M059J (cell line): ENCODE data around the gene GRAMD4. TPM values are rescaled to one million over a fixed set of nuclear protein-coding genes. Genes with fewer than 3 reads are reported as not detected.

Source experiments
- DNase-seq: peaks from one replicate; pipeline ENCODE4 v3.0.0-alpha.2; 2012; ENCODE audit warnings: low read depth
- total RNA-seq: library from RNA; depleted of rRNA; stranded (reverse); fragments of >200 nt; shearing (Covaris generic); gene quantifications from 2 replicates; pipeline ENCODE4 v1.2.3, GENCODE V29; 2014

GRAMD4 gene
- total RNA-seq, 1 experiment from 2014 or later = 7.9 TPM

DNA sequence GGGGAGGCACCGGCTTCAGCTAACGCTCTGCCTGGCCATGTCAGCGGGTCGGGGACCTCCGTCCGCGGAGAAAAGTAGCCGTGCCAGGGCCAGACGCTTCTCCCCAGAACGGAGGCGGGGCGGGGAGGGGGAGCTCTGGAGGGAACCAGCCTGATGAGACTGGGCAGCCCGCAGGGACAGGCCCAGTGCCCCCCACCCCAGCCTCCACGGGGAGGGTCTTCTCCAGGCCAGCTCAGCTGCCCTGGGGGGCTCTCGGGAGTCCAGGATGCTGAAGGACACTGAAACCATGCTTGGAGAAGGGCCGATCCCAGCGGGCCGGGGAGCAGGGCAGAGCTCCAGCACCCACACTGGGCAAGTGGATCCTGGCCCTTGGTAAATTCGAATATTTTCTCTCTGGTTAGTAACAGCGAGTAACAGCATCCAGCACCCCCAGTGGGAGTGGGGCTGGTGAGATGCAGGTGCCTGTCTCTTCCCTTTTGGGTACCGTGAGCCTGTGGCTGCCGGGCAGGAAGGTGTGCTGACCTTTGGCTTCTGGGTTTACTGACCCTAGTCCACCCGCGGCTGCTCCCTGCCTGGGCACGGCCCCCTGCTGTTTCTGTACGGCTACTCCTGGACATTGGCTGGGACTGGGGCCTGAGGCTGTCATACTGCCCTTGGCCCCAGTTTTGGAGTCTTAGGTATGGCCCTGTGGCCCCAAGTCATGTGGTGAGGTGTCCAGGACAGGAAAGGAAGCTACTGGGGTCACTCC, 35.8 kb downstream of the GRAMD4 start:
- DNase-seq = no peak

DNA sequence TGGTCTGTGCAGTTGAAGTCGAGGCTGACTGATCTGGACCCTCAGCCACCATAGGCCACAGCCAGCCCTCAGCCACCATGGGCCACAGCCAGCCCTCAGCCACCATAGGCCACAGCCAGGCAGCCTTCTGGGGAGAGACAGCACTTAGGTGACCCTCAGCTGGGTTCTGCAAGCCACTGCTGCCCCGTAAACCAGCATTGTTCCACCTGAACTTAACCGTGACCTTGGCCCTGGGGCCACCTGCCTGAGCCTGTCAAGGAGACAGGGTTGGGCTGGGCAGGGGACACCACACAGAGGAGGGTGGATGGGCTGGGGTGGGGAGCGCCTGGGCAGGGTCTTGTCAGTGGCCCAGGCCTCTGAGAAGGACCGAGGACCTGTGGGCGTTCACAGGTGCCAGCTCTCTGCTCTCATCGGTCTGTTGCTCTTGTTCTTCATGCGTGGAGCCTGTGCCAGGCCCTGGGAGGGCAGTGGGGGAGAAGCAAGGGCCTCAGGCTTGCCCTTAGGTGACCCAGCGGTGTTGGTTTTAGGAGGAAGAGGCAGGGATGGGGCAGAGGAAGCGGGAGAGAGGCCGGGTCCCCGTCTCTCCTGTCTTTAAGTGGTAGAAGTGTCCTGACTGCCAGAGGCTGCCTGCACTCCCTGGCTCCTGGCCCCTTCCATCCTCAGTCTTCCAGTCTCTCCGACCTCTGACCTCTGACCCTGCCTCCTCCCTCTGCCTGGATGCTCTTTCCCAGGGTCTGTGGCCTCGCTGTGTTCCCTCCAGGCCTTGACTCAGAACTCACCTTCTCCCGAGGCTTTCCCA, 36.9 kb downstream of the GRAMD4 start:
- DNase-seq = no peak

DNA sequence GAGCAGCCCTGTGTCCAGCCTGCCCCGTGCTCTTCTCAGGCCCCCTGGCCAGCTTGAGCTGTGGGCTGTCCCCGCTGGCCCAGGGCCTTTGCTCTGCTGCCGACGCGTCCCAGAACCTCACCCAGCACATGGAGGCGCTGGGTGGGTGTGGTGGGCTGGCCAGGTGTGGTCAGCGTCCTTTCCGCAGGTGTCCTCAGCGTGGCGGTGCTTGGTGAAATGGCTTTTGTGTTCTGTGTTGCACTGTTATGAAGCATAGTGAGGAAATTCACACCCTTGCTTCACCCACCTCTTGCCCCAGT, 37.4 kb downstream of the GRAMD4 start:
- no peak for DNase-seq

DNA sequence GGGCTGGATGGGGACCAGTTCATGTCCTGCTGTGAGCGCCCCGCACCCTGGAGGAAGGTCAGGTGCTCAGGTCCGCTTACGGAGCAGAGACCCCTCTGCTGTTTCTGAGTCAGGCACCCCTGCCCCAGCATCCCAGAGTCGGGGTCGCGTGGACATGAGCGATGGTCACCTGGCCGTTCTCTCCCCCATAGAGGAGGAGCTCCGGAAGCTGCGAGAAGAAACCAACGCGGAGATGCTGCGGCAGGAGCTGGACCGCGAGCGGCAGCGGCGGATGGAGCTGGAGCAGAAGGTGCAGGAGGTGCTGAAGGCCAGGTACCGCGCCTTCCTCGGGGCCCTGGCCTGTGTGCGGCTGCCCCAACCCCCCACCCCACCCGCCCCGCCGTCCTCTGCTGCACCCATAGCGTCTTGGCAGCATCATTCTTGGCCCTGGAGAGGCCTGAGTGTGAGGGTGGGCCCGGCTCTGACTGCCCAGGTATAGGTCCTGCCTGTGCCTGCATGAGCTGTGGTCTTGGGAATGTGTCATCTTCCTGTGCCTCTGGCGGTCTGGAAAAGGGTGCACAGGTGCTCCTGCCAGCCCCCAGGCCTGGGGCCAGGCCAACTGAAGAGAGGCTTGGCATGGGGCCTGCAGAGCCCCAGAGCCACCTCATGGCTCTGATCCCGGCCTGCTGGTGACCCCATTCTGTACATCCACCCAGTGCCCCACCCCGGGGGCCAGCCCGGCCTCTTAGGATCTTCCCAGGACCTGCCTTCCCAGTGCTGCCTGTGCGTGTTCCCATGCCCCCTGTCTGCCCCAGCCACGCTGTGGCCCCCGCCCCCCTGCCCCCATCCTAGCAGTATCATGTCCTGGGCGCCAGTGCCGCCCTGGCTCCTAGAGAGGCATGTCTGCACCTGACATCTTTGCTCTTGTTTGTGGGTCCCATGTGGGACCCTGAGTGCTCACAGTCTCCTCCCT, 38.1 kb downstream of the GRAMD4 start:
- no peak for DNase-seq

DNA sequence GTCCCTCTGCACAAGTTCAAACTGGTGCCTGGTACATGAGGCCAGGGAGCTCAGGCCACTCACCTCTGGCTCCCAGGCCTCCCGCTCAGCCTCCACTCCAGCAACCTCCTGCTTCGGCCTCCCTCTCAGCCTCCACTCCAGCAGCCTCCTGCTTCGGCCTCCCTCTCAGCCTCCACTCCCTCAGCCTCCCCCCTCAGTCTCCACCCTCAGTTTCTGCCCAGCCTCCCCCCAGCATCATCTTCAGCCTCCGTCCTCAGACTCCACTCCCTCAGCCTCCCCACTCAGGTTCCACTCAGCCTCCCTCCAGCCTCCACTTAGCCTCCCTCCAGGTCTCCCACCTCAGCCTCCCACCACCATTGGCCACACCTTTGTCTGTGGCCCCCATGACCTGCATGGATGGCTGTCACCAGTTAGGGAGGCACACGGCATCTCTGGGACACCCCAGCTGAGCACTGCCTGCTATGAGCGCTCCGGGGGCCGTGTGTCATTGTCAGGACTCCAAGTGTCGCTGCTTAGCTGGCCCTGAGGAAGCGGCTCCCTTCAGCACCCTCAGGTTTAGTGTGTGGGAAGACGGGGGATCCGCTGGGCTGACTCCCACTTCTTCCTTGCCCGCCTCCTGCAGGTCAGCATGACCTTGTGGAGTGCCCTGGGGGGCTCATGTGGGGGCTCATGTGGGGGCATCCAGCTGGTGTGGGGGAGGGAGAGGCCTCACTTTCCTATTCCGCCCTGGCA, 39.0 kb downstream of the GRAMD4 start:
- DNase-seq = no peak

- no peak for DNase-seq
Observed at GRCh38 chr22:46659791-46660186, 39.6 kb downstream of the GRAMD4 start.

DNA sequence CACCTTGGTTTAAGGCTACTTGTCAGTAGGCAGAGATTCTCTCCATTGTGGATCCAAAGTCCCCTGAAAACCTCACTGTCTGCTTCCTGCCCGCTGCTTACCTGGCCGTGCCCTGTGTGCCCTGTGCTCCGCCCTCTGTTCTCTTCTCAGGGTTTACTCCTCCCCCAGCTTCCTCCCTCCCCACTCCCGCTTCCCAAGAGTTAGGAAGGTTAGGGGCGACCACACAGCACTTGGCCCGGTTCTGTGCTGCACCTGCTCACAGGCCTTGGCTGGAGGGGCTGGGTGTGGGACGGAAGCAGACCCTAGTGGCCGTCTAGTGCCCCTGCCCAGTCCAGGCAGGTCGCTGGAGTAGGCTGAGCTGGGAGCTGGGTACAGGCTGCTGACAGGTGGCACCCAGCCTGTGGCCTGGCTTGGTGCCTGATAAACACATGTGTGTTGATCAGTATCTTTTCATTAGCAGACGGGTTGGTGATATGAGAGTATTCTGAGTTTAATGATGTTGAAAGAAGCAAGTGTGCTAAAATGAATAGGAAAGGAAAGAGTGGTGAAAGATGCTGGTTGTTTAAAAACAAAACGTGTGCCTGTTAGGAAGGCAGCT, 40.5 kb downstream of the GRAMD4 start:
- no peak for DNase-seq

GRCh38 chr22:46661221-46661851, 41.1 kb downstream of the GRAMD4 start:
- DNase-seq = peak; percentile 61

DNA sequence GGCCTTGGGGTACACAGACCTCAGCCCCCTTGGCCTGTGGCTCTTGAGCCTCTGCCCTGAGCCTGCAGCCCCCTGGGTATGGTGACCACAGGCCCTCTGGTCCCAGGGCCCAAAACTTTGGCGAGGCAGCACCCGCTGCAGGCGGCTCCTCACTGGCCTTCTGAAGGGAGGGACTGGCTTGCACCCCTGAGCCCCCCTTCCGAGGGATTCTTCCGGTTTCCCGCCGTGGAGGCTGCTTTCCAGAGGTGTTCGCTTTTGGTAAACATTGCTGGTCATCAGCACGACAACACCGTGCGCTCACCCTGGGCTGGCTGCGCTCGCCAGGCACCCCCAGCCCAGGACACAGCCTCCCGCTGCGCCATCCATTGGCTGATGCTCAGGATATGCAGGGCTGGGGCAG, 42.0 kb downstream of the GRAMD4 start:
- no peak for DNase-seq

GRCh38 chr22:46663001-46663400, 42.8 kb downstream of the GRAMD4 start:
- no peak for DNase-seq

GRCh38 chr22:46663436-46664100, 43.4 kb downstream of the GRAMD4 start:
- no peak for DNase-seq

DNA sequence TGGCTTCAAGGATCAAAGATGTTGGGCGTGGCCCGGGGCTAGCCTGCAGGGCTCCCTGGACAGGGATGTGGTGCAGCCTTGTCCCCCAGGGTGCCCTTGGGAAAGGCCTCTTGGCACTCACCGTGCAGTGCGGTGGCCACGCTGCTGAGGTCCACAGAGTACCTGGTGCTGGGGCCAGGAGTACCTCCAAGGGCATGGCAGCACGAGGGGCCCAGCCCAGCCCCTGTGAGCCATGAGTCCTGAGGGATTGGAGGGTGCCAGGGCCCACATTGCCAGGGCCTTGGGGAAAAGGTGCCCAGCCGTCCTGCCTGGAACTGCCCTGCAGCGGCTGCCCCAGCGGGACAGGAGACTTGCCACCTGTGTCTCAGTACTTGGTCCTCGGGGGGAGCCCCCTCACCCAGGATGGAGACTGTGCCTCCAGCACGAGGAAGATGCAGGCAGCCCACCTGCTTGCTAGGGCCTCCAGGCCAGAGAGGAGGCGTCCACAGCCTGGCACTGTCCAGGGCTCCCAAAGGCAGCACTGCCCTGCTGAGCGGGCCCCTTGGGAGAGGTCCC, 44.2 kb downstream of the GRAMD4 start:
- DNase-seq = no peak

GRCh38 chr22:46665151-46665695, 45.0 kb downstream of the GRAMD4 start:
- no peak for DNase-seq

DNA sequence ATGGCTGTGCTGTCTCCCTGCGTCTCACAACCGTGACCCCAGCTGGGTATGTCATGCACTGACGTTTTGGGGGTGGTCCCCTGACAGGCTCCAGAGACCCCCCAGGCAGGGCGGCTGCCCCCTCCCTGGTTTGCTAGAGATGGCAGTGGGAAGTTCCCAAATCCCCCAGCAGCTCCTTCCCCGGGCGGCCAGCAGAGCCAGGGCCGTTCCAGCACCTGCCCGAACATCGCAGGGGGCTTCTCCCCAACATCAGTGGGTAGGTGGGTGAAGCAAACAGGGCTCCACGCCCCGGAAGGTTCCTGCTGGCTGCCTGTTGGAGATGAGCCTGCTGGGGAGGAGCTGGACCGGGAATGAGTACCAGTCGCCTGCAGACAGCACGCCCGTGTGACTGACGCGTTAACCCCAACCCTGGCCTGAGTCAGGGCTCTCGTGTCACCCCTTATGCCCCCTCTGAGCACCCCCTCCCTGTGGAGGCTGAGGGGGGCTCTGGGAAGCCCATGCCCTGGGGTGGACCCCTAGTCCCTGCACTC, 45.6 kb downstream of the GRAMD4 start:
- DNase-seq = no peak

DNA sequence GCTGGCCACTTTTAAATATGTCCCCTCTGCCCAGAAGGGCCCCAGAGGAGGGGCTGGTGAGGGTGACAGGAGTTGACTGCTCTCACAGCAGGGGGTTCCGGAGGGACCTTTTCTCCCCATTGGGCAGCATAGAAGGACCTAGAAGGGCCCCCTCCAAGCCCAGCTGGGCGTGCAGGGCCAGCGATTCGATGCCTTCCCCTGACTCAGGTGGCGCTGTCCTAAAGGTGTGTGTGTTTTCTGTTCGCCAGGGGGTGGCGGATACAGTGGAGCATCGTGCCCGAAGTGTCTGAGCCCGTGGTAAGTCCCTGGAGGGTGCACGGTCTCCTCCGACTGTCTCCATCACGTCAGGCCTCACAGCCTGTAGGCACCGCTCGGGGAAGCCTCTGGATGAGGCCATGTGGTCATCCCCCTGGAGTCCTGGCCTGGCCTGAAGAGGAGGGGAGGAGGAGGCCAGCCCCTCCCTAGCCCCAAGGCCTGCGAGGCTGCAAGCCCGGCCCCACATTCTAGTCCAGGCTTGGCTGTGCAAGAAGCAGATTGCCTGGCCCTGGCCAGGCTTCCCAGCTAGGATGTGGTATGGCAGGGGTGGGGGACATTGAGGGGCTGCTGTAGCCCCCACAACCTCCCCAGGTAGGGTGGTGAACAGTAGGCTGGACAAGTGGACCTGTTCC, 46.5 kb downstream of the GRAMD4 start:
- no peak for DNase-seq

- DNase-seq = no peak
Observed at GRCh38 chr22:46667245-46667623, 47.0 kb downstream of the GRAMD4 start.

GRCh38 chr22:46668116-46668515, 47.9 kb downstream of the GRAMD4 start:
- no peak for DNase-seq

GRCh38 chr22:46669201-46669600, 49.0 kb downstream of the GRAMD4 start:
- DNase-seq = no peak
